Thymus (tissue), 14 donors: Measurements from ENCODE around the gene BTN2A1. TPM values are rescaled to one million over a fixed set of nuclear protein-coding genes. Genes with fewer than 3 reads are reported as not detected.

Experiments used
- DNase-seq, 9 donors: peaks; one replicate each; pipeline ENCODE4 v3.0.0-alpha.2; 2013; ENCODE audit warnings: low spot score in 9 of 9, low read depth in 6 of 9, missing footprints in 1 of 9
- H3K27ac ChIP-seq, 2 donors: one replicate each; pipeline ENCODE4 v1.5.1; 2013; ENCODE audit warnings: control low read depth in 1 of 2, low read depth in 1 of 2, low read length in 1 of 2, mild to moderate bottlenecking in 1 of 2, moderate library complexity in 1 of 2
- H3K27me3 ChIP-seq, 2 donors: one replicate each; pipeline ENCODE4 v1.5.1; 2013; ENCODE audit warnings: low read length in 1 of 2; ENCODE audit not compliant: control insufficient read depth in 2 of 2, insufficient read depth in 1 of 2
- H3K36me3 ChIP-seq, 2 donors: one replicate each; pipeline ENCODE4 v1.5.1; 2013; ENCODE audit warnings: low read length in 1 of 2, mild to moderate bottlenecking in 1 of 2, moderate library complexity in 1 of 2; ENCODE audit not compliant: control insufficient read depth in 2 of 2, insufficient read depth in 2 of 2
- H3K4me1 ChIP-seq, 2 donors: one replicate each; pipeline ENCODE4 v1.5.1; 2013; ENCODE audit warnings: low read length in 2 of 2; ENCODE audit not compliant: control insufficient read depth in 2 of 2, insufficient read depth in 2 of 2
- H3K4me3 ChIP-seq, 2 donors: one replicate each; pipeline ENCODE4 v1.5.1; 2013; ENCODE audit warnings: low read length in 2 of 2, control low read depth in 1 of 2, mild to moderate bottlenecking in 1 of 2
- H3K9me3 ChIP-seq, 2 donors: one replicate each; pipeline ENCODE4 v1.5.1; 2013; ENCODE audit warnings: low read length in 1 of 2, mild to moderate bottlenecking in 1 of 2; ENCODE audit not compliant: control insufficient read depth in 2 of 2, insufficient read depth in 1 of 2
- WGBS: extraction: QIAGEN DNeasy Blood & Tissue Kit; methylation state at CpG from one replicate; pipeline ENCODE4 v1.1.7; 2013; 5-methylcytosine and 5-hydroxymethylcytosine counted together
- long read RNA-seq, 10 donors: transcript quantifications; one replicate each; lab custom pipeline, GENCODE V29; 2026
- polyA plus RNA-seq: library from polyadenylated mRNA; stranded (reverse); fragments of 200-250 nt; gene quantifications from one replicate; pipeline ENCODE4 v1.2.3, GENCODE V29; 2013
- total RNA-seq: library from RNA; stranded (reverse); fragments of 120-200 nt; gene quantifications from one replicate; pipeline ENCODE4 v1.2.4, GENCODE V29; 2013
- donor health status: healthy.

BTN2A1 gene
- total RNA-seq (8.1 TPM), polyA plus RNA-seq (26.9 TPM)
- long read RNA-seq, donor 1, result 0 reads
- long read RNA-seq, donor 2, result 0 reads
- long read RNA-seq, donor 3, partial matches to known transcripts, result 6 of 8 reads
- long read RNA-seq, donor 3, other reads (novel, unspliced or antisense), result 0 of 8 reads
- long read RNA-seq, donor 4, partial matches to known transcripts, result 0 of 2 reads
- long read RNA-seq, donor 4, other reads (novel, unspliced or antisense), result 0 of 2 reads
- long read RNA-seq, donor 5, partial matches to known transcripts, result 6 of 13 reads
- long read RNA-seq, donor 5, other reads (novel, unspliced or antisense), result 5 of 13 reads
- long read RNA-seq, donor 6, result 0 reads
- long read RNA-seq, donor 7, partial matches to known transcripts, result 0 of 1 reads
- long read RNA-seq, donor 7, other reads (novel, unspliced or antisense), result 0 of 1 reads
- long read RNA-seq, donor 8, result 0 reads
- long read RNA-seq, donor 9, result 0 reads
- long read RNA-seq, donor 10, partial matches to known transcripts, result 0 of 2 reads
- long read RNA-seq, donor 10, other reads (novel, unspliced or antisense), result 0 of 2 reads

DNA sequence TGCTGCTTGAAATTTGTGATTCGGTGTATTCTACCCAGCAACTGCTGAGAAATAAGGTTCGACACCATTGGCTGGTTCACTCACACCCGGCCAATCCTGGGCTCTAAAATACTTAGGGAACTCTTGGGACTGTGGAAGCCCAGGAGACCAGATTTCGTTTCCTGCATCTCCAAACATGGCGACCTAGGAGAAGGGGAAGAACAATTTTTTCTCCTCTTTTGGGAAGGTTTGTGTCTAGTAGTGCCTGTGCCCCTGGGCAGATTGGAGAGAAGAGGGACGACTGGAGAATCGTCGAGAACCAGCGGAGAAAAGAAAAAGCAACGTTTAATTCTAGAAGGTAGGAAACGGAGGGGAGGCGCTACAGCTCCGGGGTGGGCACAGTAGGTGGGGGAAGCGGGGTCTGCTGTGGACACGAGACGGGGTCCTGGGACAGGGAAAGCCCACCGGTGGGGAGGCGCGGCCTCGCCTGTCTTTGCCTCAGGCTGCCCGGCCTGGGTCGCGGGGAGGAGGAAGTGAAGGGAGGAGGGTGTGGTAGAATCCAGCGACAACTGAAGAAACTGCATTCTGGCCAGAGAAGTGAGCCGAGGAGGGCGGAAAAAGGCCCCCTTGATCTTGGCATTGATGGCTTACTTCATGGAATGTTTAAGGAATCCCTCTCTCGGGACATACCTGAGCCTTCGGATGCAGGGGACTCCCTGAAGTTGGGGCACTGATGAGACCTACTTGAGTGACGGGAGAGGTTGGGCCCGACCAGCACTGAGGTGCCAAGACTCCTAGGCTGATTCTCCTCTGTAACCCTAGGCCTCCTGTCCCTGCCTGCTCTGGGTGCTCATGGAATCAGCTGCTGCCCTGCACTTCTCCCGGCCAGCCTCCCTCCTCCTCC lies at the start of gene BTN2A1:
Gene BTN2A1 (plus strand): TSS at position 150 of the 883 bp plus-strand sequence. CDS start 682 bp downstream, at position 832.
- Histone ChIP-seq H3K27me3 (no peaks in the 10 kb centered on the region), H3K27ac (peak within 1 kb of the TSS; percentile 78 to 85), H3K4me1 (peaks cover 19 to 28% of the 10 kb centered on the region in 2 donors), H3K36me3 (peaks cover 21 to 31% of the 10 kb centered on the region in 2 donors), H3K9me3 (no peaks in the 10 kb centered on the region), H3K4me3 (peak within 1 kb of the TSS; percentile 75 to 90)
- WGBS, result under 1% methylated on average over 31 of the region's 31 CpGs
- DNase-seq, result peak; percentile 69 to 93 (median 85)

DNA sequence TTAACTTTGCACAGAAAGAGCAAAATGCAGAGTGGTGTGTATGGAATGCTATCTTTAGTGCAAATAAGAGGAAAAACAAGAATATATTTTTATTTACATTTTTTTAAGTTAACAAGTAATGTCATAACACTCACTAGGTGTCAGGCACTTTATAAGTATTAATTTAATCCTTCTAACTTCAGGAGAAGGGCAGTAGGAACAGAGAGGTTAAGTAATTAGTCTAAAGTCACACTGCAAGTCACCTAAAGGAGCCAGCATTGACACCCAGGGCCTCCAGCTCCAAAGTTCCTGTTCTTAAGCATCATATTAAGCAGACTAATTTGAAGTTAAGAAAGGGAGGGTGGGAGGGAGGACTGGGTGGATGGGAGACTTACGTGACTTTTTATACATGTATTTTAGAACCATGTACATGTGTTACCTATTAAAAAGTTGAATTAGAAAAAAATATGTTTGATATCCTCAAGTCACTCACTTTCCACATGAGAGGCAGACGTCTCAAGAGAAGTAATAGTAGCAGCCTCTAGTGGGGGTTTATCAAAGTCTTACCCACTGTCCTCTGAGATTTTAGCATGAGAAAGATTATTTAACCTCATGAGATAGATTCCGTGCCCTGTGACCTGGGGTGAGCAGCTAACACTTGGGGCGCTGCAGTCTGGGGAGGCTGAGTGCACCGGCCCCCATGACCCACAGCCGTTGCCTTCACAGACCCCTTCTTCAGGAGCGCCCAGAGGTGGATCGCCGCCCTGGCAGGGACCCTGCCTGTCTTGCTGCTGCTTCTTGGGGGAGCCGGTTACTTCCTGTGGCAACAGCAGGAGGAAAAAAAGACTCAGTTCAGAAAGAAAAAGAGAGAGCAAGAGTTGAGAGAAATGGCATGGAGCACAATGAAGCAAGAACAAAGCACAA lies 48.7 kb upstream of the BTN2A1 start:
- H3K27me3 ChIP-seq, result no peaks in the 10 kb centered on the region
- peaks cover 35 to 70% of the 10 kb centered on the region in 2 donors for H3K36me3 ChIP-seq
- no peak overlapping the region for H3K4me3 ChIP-seq
- 98% methylated on average over 10 of the region's 10 CpGs for WGBS
- H3K27ac ChIP-seq, result no peak overlapping the region
- peaks cover 0 to 6% of the 10 kb centered on the region in 2 donors for H3K4me1 ChIP-seq
- no peak for DNase-seq
- H3K9me3 ChIP-seq, result no peaks in the 10 kb centered on the region

DNA sequence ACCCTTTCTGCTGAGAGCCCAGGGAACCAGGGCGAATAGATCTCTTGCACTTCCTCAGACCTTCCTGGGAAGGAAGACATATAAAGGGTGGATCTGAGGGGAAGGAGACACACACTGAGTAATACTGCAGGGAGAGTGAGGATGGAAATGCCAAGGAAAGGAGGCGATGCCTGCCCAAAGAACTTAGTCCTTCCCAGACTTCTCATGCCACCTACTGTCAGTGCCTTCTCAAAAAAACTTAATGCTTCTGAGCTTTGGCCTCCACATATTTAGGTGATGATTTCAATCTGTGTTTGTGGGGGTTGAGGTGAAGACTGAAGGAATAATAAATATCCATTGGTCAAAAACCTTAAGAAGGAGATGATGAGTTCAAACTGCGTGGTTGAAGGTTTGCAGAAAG lies 46.0 kb upstream of the BTN2A1 start:
- 97% methylated on average over 3 of the region's 3 CpGs for WGBS
- Histone ChIP-seq H3K27me3 (no peaks in the 10 kb centered on the region), H3K27ac (no peak overlapping the region), H3K36me3 (peaks cover 23 to 60% of the 10 kb centered on the region in 2 donors), H3K9me3 (no peaks in the 10 kb centered on the region), H3K4me1 (peaks cover 0 to 3% of the 10 kb centered on the region in 2 donors), H3K4me3 (no peak overlapping the region)
- DNase-seq, result no peak

DNA sequence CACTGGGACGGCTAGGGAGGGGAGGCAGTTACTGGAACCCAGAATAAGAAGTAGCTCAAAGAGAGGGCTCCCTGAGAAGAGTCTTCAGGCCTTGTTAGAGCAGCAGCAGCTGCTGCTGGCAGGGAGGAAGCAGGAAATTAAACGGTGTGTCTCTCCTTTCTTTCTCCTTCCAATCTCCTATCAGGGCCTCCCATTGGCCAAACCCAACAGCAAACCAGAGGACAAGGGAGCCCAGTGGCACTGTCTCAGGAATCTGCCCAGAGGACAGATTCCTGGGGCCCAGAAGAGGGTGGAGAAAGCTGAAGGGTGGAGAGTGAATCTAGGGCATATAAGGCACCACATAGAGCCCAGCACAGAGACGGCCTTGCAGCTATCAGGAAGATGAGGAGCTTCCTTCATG lies 45.5 kb upstream of the BTN2A1 start:
- WGBS, result 79% methylated on average over 3 of the region's 3 CpGs
- Histone ChIP-seq H3K36me3 (peaks cover 22 to 55% of the 10 kb centered on the region in 2 donors), H3K9me3 (no peaks in the 10 kb centered on the region), H3K27ac (no peak overlapping the region), H3K4me3 (no peak overlapping the region), H3K4me1 (peaks cover 0 to 3% of the 10 kb centered on the region in 2 donors), H3K27me3 (no peaks in the 10 kb centered on the region)
- no peak for DNase-seq

DNA sequence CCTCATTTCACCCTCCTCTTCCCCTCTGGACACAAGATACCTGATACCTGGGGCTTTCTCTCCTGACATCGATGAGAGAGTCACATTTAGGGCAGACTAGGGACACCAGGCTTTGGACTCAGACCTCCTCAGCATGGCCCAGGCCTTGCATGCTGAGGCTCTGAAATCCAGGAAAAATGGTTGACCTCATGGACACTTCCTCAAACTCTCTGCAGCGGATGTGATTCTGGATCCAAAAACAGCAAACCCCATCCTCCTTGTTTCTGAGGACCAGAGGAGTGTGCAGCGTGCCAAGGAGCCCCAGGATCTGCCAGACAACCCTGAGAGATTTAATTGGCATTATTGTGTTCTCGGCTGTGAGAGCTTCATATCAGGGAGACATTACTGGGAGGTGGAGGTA lies 44.8 kb upstream of the BTN2A1 start:
- Histone ChIP-seq H3K27me3 (no peaks in the 10 kb centered on the region), H3K4me3 (no peak overlapping the region), H3K27ac (no peak overlapping the region), H3K9me3 (peaks cover 0 to 3% of the 10 kb centered on the region in 2 donors), H3K4me1 (peaks cover 0 to 3% of the 10 kb centered on the region in 2 donors), H3K36me3 (peaks cover 18 to 48% of the 10 kb centered on the region in 2 donors)
- DNase-seq, result no peak
- WGBS, result 94% methylated on average over 4 of the region's 4 CpGs

DNA sequence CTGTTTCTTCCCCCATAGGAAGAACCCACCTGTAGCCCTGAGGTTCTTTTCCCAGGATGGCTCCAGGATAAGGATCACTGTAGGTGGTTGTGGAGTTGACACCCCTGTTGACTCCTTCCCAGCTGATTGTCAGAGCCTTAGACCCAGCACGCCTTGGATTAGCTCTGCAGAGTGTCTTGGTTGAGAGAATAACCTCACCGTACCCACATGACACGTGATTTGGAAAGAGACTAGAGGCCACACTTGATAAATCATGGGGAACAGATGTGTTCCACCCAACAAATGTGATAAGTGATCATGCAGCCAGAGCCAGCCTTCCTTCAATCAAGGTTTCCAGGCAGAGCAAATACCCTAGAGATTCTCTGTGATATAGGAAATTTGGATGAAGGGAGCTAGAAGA lies 43.5 kb upstream of the BTN2A1 start:
- WGBS, result 96% methylated on average over 3 of the region's 3 CpGs
- no peak for DNase-seq
- Histone ChIP-seq H3K27ac (no peak overlapping the region), H3K4me3 (no peak overlapping the region), H3K4me1 (peaks cover 0 to 3% of the 10 kb centered on the region in 2 donors), H3K9me3 (peaks cover 0 to 8% of the 10 kb centered on the region in 2 donors), H3K36me3 (peaks cover 17 to 38% of the 10 kb centered on the region in 2 donors), H3K27me3 (no peaks in the 10 kb centered on the region)

DNA sequence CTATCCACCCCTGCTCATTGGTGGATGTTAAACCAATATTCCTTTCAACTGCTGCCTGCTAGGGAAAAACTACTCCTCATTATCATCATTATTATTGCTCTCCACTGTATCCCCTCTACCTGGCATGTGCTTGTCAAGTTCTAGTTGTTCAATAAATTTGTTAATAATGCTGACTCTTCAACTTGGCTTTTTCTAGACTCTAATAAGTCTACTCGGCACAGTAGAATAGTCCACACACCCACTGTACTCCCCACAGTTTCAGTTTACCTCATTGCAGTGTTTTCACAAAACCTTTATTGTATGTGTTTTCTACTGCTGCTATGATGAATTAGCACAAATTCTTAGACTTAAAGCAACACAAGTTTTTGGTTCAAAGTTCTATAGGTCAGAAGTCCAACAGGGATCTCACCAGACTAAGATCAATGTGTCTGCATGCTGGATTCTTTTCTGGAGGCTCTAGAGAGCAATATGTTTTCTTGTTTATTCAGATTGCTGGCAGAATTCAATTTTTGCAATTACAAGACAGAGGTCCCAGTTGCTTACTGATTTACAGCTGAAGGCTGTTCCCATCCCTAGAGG lies 42.6 kb upstream of the BTN2A1 start:
- WGBS, result 90% methylated on average over 1 of the region's 1 CpG
- H3K36me3 ChIP-seq, result peaks cover 13 to 30% of the 10 kb centered on the region in 2 donors
- no peak for DNase-seq

DNA sequence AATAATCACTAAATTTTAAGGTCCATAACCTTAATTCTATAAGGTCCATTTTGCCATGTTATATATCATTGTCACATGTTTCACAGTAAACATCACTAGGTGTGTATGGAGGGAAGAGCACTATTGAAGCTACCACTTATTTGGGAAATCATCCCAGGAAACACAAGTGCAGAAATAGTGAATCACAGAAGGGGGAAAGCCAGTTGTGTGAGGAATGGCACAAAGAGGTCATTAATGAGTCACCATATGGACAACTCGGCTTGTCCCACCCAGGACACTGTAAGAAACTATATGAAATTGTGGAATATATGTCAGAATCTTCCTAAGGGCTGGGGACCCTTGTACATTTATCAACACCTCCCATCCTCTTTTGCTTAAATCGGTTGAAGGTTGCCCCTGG lies 42.0 kb upstream of the BTN2A1 start:
- DNase-seq, result no peak
- peaks cover 2 to 3% of the 10 kb centered on the region in 2 donors for H3K4me1 ChIP-seq
- WGBS, result 97% methylated on average over 2 of the region's 2 CpGs
- no peaks in the 10 kb centered on the region for H3K27me3 ChIP-seq
- peaks cover 13 to 25% of the 10 kb centered on the region in 2 donors for H3K36me3 ChIP-seq
- H3K9me3 ChIP-seq, result peaks cover 0 to 8% of the 10 kb centered on the region in 2 donors
- no peak overlapping the region for H3K27ac ChIP-seq
- H3K4me3 ChIP-seq, result no peak overlapping the region

More for the DNA sequence above, 42.6 kb upstream of the BTN2A1 start:
- H3K9me3 ChIP-seq, result peaks cover 0 to 8% of the 10 kb centered on the region in 2 donors
- H3K27me3 ChIP-seq, result no peaks in the 10 kb centered on the region
- H3K27ac ChIP-seq, result no peak overlapping the region
- H3K4me3 ChIP-seq, result no peak overlapping the region
- no peaks in the 10 kb centered on the region for H3K4me1 ChIP-seq
